ENCODE results near the gene PIK3CA. TPM values are rescaled to one million over a fixed set of nuclear protein-coding genes. Genes with fewer than 3 reads are reported as not detected.

The PIK3CA gene
- total and polyA plus RNA-seq, 2 donors (not counting 3 experiments of a cell fraction or from before 2014, with no cell fraction given), result 4.2 to 25.8 TPM

GRCh38 chr3:179286331-179286730 lies 138.2 kb downstream of the PIK3CA start:
- no TSS peak for BruUV-seq (replicated peaks)
- H3K36me3 ChIP-seq (ENCODE audit: control insufficient read depth in 2 of 2, extremely low read depth in 1 of 2, insufficient read depth in 2 of 2, low read length in 2 of 2), result no peaks in the 10 kb centered on the region
- dilution Hi-C loops (cut with MboI; ENCODE audit: extremely low pct_ligation_motif_present, low sequenced_read_pairs) (no loop called here), intact Hi-C loops (cut with micrococcal nuclease) (no loop called here)
- DNase-seq (ENCODE audit: low read depth, low spot score) (no peak), FAIRE-seq (no peak)
- no peak overlapping the region for H3K9ac ChIP-seq (replicated peaks; ENCODE audit: extremely low read depth, insufficient read depth, low read length)
- H3K79me2 ChIP-seq (ENCODE audit: control insufficient read depth, insufficient read depth, low read length), result no peaks in the 10 kb centered on the region
- H3K27ac ChIP-seq (ENCODE audit: insufficient read depth, low read depth, low read length), result no peak overlapping the region
- H3K4me2 ChIP-seq (ENCODE audit: insufficient read depth, low read length), result no peak overlapping the region
- H3K4me1 ChIP-seq (ENCODE audit: control insufficient read depth, extremely low read depth, insufficient read depth, low read length), result no peaks in the 10 kb centered on the region
- CTCF ChIA-PET, result no interaction called here
- POLR2A ChIA-PET, result interaction anchor here (0.7 kb wide), 1 partner anchor 36 kb away, joined by 5 read pairs; no protein-coding TSS in a partner anchor
- no peaks in the 10 kb centered on the region for H3K9me1 ChIP-seq (replicated peaks; ENCODE audit: control insufficient read depth, extremely low read depth, insufficient read depth, low read length)
- no peaks in the 10 kb centered on the region for H4K20me1 ChIP-seq (replicated peaks; ENCODE audit: control insufficient read depth, extremely low read depth, insufficient read depth, low read length)
- peaks cover 0 to 2% of the 10 kb centered on the region in 2 experiments for H3K27me3 ChIP-seq (ENCODE audit: control insufficient read depth in 2 of 2, insufficient read depth in 2 of 2, low read length in 2 of 2)
- H2AFZ ChIP-seq (ENCODE audit: low read depth, low read length), result no peak overlapping the region
- no peaks in the 10 kb centered on the region for H3K9me3 ChIP-seq (replicated peaks; ENCODE audit: control insufficient read depth, insufficient read depth, low read length)
- no peak for TF ChIP-seq EZH2 (IDR thresholded peaks at IDR 0.05; ENCODE audit: borderline replicate concordance, low read depth, low read length, severe bottlenecking)
- TF ChIP-seq FOS (IDR thresholded peaks at IDR 0.05; ENCODE audit: borderline replicate concordance, insufficient read depth, low read length), result no peak
- no peak for TF ChIP-seq GATA2 (IDR thresholded peaks at IDR 0.05; ENCODE audit: insufficient read depth, insufficient read length, low read depth, low read length)
- TF ChIP-seq MAX (IDR thresholded peaks at IDR 0.05; ENCODE audit: insufficient read depth, insufficient read length), result no peak
- no peak overlapping the region for H3K4me3 ChIP-seq (replicated peaks in 1 of 3; ENCODE audit: insufficient read depth in 1 of 3, low read depth in 1 of 3, low read length in 3 of 3)

GRCh38 chr3:179288845-179289244 lies 140.7 kb downstream of the PIK3CA start:
- intact Hi-C loops (cut with micrococcal nuclease), result loop anchor here (2.0 kb wide), 1 partner anchor 56 kb away; no protein-coding TSS in a partner anchor
- DNase-seq (ENCODE audit: low read depth, low spot score) (no peak), FAIRE-seq (no peak)
- H3K27ac ChIP-seq (ENCODE audit: insufficient read depth, low read depth, low read length), result no peak overlapping the region
- H3K4me2 ChIP-seq (ENCODE audit: insufficient read depth, low read length), result no peak overlapping the region
- no peaks in the 10 kb centered on the region for H4K20me1 ChIP-seq (replicated peaks; ENCODE audit: control insufficient read depth, extremely low read depth, insufficient read depth, low read length)
- H3K9me1 ChIP-seq (replicated peaks; ENCODE audit: control insufficient read depth, extremely low read depth, insufficient read depth, low read length), result no peaks in the 10 kb centered on the region
- POLR2A ChIA-PET, result no interaction called here
- H3K9me3 ChIP-seq (replicated peaks; ENCODE audit: control insufficient read depth, insufficient read depth, low read length), result no peaks in the 10 kb centered on the region
- H3K9ac ChIP-seq (replicated peaks; ENCODE audit: extremely low read depth, insufficient read depth, low read length), result no peak overlapping the region
- no peaks in the 10 kb centered on the region for H3K4me1 ChIP-seq (ENCODE audit: control insufficient read depth, extremely low read depth, insufficient read depth, low read length)
- dilution Hi-C loops (cut with MboI; ENCODE audit: extremely low pct_ligation_motif_present, low sequenced_read_pairs), result no loop called here
- no peaks in the 10 kb centered on the region for H3K27me3 ChIP-seq (ENCODE audit: control insufficient read depth in 2 of 2, insufficient read depth in 2 of 2, low read length in 2 of 2)
- H3K4me3 ChIP-seq (replicated peaks in 1 of 3; ENCODE audit: insufficient read depth in 1 of 3, low read depth in 1 of 3, low read length in 3 of 3), result no peak overlapping the region
- H2AFZ ChIP-seq (ENCODE audit: low read depth, low read length), result no peak overlapping the region
- no peaks in the 10 kb centered on the region for H3K36me3 ChIP-seq (ENCODE audit: control insufficient read depth in 2 of 2, extremely low read depth in 1 of 2, insufficient read depth in 2 of 2, low read length in 2 of 2)
- CTCF ChIA-PET, result interaction anchor here (1.2 to 1.7 kb wide), 2 partner anchors 17 kb away, joined by 4 to 7 read pairs; no protein-coding TSS in a partner anchor
- no peak for TF ChIP-seq MAX (IDR thresholded peaks at IDR 0.05; ENCODE audit: insufficient read depth, insufficient read length)
- no TSS peak for BruUV-seq (replicated peaks)
- no peaks in the 10 kb centered on the region for H3K79me2 ChIP-seq (ENCODE audit: control insufficient read depth, insufficient read depth, low read length)

All from endothelial cell of umbilical vein (primary cell).